ENCODE results near the gene RAB4A.
"Not testable (repeated sequence)": the region's sequence is repeated elsewhere in the genome, so short reads cannot be mapped to it uniquely, and the experiment has no call there.

RAB4A gene

DNA sequence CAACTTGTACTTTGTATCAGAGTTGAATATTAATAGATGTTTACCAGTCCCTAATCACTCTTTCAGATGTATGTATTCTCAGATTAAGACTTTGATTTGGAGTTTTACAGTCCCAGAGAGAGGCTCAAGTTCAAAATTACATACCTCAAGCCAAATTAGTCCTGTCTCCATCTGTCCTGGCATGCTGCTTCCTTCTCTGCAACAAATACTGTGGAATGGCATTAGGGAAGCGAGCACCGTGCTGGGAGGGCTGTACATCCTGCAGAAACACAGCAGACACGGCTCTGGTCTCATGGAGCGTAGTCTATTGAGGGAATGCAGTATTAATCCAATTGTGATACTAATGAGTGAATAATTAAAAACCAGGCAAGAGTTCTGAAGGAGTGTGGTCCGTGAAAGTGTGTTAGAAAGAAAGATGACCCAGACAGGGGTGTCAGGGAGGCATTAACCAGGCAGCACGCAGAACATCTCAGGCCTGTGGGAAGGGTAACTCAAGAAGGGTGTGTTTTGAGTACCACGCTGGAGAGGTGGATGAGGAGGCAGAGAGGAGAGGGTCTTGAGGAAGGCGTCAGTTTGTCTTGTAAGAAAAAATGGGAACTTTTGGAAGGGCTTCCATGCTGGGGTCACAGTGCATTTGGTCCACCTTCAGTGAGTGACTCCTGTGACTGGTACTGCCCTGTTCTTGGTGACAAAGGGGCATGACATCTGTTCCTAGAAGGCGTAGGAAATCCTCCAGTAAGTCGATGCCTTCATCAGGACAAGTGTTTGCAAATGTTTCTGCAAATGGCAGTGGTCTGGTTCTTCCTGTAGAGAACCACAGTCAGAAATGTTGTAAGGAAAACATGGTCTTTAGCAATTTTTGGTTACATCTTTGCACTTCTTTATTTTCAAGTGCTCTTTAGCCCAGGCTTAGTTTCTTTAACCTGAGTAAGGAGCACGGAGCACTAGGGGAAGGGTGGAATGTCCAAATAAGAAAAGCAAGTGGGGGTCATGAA, 1.6 kb downstream of the RAB4A start:
- no peak for DNase-seq

DNA sequence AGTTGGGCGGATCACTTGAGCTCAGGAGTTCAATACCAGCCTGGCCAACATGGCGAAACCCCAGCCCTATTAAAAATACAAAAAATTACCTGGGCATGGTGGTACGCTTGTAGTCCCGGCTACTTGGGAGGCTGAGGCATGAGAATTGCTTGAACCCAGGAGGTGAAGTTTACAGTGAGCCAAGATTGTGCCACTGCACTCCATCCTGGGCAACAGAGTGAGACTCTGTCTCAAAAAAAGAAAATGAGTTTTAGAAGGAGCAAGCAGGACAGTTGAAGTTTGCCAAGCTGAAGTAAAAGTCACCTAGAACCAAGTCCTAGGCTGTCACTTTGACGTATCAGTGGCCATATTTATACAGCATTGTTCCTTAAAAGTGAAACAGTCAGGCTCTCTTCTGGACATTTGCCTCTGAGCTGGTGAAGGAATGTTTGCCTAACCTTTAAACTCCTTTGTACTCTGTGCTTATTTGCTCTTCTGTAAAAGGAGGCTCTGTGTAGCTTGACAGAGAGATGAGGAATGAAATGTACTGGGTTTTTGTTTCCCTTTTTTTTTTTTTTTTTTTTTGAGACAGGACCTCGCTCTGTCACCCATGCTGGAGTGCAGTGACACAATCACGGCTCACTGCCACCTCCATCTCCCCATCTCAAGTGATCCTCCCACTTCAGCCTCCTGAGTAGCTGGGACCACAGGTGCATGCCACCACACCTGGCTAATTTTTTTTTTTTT, 2.8 kb downstream of the RAB4A start:
- DNase-seq, result peak; percentile 30

DNA sequence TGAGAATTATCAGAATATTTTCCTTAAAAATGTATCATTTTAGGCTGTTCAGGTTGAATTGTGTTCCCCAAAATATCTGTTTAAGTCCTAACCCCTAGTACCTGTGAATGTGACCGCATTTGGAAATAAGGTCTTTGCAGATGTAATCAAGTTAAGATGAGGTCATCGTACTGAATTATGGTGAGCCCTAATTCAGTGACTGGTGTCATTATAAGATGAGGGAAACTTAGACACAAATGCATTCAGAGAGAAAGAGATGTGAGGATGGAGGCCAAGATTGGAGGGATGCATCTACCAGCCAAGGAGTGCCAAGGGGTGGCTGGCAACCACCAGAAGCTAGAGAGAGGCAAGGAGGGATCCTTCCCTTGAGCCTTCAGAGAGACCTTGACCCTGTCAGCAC, 4.1 kb downstream of the RAB4A start:
- DNase-seq, result no peak

DNA sequence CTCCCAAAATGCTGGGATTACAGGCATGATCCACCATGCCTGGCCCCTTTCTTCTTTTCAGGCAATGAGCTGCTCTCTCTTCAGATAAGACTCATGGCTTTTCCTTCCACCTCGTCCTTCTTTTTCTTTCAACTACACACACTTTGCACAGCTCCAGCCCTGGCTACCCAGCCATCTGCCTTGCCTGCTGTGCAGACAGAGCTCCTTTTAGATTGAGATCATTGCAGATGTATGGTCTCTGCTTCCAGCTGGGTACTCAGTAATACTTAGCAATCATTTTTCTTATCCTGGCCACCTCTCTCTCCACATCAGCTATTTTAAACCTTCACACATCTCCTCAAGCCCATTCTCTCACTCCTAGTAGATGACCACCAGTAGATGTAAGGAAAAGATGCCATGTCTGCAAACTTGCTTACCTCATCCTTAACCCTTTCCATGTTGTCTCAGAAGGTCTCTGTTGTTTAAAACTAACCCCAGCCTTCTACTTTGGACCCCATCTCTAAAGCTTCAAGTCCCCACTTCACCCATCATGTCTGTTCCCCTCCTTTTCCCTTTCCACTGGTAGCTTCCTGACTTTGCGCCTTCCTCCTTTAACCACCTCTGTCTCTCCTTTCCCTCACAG, 7.3 kb downstream of the RAB4A start:
- DNase-seq, result no peak

DNA sequence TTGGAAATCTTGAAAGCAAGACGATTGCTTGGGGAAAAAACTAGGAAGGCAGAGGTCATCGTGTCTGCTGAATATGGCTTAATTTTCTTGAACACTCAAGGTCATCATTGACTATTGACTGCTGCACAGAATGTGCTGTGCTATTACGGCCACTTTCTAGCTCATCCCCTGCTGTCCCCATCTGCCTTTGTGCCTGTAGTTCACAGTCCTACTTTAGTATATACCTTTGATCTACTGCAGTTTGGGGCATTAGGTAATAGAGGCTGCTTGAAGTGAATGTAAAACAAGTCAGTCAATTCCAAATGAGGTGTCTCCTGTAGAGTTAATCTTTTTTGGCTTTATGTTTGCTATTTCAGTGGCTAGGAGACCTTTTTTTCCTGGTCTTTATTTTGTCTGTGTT, 8.3 kb downstream of the RAB4A start:
- no peak for DNase-seq

DNA sequence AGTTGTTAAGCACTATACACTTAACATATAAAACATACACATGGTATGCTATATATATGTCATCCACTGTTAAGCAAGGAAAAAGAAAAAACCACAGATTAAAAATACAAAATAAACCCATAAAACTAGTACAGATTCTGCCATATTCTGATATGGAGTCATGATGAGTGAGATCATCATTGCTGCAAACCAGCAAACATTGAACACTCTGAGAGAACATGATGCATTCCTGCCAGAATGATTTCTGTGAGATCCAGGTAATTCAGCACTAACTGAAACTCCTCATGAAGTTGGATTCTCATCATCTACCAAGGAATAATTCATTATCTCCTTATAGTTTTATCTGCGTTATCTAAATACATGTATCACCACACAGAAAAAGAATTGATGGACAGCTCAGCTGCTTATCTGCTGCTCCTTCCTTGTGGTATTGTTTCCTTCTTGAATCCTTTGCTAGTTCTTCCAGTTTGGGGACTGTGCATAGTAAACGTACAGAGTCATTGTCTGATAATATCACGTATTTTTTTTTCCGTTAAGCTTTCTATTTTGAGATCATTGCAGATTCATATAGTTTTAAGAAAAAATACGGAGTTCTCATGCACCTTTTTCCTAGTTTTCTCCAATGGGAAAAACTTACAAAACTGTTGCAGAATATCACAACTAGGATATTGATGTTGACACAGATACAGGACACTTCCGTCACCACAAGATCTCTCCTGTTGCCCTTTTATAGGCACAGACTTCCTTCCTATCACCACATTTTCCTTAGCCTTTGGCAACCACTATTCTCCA, 9.3 kb downstream of the RAB4A start:
- DNase-seq, result no peak

DNA sequence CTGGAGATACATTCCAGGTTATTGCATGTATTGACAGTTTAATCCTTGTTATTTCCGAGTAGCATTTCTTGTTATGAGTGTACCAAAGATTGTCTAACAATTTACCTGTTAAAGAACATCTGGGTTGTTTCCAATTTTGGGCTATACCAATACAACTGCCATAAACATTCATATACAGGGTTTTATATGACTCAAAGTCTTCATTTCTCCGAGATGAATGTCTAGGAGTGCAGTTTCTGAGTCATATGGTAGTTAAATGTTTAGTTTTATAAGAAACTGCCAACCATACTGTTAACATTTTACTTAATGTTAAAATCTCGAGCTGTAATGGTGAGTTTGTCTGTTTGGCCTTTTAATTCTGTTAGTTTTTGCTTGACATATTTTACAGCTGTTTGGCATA, 10.0 kb downstream of the RAB4A start:
- no peak for DNase-seq

DNA sequence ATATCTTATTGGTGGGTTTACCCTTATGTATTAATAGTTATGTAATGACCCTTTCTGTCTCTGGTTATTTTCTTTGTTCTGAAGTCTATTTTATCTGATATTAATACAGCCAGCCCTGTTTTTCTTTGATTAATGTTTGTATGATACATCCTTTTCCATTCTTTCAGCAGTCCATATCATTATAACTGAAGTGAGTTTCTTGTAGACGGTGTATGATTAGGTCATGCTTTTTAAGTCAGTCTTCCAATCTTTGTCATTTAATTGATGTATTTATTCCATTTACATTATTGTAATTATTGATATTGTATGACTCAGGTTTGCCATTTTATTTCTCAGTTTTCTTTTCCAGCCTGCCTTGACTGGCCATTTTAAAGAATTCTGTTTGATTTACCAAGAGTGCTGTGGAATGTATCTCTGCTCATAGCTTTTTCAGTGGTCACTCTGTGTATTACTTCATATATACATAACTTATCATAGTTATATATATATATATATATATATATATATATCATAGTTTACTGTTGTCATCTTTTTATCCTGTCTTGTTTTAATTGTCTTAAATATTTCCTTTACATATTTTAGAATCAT, 10.5 kb downstream of the RAB4A start:
- no peak for DNase-seq

DNA sequence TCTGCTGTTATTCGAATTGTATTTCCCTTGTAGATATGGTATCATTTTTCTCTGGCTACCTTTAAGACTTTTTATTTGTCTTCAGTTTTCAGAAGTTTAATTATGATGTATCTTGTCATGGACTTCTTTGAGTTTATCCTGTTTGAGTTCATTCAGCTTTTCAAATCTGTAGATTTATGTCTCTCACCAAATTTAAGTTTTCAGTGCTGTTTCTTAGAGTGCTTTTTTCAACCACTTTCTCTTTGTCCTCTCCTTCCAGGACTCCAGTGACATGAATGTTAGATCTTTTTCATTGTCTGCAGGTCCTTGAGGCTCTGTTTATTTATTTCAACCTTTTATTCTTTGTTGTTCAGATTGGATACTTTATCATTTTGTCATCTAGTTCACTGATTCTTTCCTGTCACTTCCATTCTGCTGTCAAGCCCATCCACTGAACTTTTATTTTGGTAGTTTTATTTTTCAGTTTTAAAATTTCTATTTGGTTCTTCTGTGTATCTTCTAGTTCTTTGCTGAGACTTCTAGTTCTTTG, 11.4 kb downstream of the RAB4A start:
- DNase-seq, result no peak

DNA sequence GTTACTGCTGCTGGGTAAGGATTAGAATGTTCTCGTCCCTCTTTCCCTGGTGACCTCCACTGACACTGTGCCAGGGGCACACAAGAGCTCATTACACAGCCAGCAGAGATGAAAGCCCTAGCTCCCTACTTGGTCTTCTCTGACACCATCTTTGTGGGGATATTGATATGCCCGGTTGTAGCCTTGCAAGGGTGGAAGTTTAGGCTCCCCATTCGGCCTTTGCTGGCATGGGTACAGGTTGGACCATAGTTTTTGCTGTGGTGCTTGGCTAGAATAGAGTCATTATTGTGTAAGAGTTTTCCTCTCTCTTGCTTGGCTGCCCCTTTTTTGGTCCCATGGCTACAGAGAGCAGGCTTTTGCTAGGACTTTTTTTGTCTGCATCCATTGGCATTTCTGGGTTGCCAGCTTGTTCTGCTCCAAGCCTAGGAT, 12.3 kb downstream of the RAB4A start:
- no peak for DNase-seq

DNA sequence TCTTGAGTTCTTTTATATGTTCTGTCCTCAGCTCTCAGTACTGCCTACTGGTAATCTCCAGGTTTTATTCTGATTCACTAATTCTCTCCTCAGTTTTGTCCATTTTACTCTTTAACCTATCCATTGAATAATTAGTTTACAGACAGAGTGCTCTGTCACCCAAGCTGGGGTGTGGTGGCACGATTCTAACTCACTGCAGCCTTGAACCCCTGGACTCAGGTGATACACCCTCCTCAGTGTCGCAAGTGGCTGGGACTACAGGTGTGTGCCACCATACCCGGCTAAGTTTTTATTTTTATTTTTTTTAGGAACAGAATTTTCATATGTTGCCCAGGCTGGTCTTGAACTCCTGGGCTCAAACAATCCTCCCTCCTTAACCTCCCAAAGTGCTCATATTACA, 14.0 kb downstream of the RAB4A start:
- no peak for DNase-seq

DNA sequence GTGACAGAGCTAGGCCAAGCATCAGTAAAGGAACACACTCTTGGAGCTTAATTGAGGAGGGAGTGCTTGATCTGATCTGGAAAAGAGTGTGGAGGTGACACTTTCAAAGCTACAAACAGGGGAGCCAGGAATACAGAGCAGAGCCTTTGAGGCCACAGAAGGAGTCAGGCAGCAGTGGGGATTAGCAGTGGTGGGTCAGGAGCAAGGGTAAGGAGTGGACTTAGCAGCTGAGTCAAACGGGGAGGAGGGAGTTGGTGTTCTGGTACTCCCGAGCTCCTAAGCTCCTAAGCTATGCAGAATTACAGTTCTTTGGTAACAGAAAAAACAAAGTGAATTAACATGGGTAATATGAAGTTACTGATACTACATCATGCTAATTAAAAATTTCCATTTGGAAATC, 14.5 kb downstream of the RAB4A start:
- no peak for DNase-seq

DNA sequence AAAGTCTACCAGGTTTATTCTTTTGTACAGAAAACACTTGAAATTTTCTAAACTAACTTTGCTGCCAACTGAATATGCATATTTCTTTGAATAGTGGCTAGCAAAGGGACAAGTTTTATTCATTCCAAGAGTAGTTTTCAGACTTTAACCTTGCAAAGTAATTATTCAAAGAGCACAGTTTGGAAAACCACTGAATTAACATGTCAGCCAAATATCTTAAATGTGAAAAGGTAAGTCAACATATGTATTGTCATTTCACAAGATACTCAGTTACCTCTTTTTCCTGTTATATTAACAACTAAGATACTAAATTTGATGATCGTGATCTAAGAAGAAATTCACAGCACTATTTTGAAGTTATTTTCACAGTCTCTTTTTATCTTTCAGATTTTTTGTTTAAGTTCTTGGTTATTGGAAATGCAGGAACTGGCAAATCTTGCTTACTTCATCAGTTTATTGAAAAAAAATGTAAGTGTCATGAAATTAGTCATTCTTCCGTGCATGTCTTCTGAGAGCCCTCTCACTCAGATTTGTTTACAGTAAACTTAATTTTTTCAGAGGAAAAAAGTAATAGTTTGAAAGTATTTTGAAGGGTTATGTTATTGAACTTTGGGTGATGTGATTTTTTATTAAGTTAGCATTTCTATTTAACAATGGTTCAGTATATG, 15.3 kb downstream of the RAB4A start:
- DNase-seq, result no peak

DNA sequence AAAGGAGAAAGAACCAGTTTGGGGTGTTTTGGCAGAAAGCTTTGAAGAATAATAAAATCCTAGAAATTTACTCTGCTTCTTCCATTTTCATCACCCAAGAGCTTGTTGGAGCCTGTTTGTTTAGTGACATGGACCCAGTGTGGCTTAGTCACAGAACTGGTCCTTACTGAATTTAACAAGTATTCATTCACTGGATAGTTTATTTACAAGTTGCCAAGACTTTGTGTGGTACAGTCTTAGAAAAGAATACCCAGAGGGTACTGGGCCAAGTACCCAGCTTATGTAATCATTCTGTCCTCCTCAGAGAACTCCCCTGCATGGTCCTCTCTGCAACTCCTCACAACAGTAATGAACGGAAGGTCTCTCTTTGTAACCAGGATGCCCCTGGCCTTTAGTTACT, 16.4 kb downstream of the RAB4A start:
- no peak for DNase-seq

DNA sequence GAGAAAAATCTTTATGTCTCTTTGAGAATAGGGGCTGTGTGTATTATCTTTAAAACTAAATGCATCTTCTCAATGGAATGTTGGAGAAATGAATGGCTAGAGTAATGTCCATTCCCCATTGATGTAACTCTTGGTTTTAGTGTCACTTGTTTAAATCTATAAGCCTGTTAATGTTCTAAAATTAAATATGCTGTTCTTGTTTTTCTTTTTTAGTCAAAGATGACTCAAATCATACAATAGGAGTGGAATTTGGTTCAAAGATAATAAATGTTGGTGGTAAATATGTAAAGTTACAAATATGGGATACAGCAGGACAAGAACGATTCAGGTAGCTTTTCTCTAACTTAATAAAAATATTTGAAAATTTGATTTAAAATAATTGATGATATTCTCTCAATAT, 17.6 kb downstream of the RAB4A start:
- DNase-seq, result no peak

DNA sequence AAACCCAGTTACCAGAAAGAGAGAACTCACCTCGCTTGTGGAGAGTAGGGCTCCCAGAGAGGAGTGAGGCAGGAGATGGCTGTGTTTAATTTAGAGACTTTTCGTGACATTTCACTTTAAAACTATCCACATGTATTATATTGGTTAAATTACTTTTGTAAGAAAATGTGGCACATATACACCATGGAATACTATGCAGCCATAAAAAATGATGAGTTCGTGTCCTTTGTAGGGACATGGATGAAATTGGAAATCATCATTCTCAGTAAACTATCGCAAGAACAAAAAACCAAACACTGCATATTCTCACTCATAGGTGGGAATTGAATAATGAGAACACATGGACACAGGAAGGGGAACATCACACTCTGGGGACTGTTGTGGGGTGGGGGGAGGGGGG, 20.8 kb downstream of the RAB4A start:
- DNase-seq, result not testable (repeated sequence)

DNA sequence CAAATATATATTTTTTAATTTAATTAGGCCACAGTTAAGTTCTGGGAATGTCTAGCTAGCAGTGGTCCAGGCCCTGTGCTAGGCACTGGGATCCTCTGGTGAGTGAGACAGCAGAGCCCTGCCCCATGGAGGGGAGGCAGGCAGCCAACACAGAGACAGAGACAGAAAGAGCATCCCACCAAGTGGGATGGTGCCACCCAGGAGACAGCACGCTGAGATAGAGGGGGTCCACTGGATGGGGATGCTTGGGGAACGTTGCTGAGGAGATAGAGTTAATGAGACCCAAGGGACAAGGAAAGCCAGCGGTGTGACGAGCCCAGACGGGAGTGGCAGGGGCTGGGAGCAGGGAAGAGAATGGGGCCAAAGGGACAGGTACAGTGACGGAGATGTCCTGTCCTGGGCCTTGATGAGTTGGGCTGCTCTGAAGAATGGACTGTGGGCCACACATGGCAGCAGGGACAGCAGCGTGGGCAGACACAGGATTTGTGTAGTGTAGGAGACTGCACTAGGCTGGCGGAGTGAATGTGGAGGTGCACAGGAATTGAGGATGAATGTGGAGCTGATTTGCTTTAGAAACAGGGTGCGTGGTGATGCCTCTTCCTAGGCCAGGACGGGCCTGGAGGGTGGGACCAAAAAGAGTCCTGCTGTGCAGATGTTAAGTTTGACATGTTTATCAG, 22.8 kb downstream of the RAB4A start:
- DNase-seq, result no peak

DNA sequence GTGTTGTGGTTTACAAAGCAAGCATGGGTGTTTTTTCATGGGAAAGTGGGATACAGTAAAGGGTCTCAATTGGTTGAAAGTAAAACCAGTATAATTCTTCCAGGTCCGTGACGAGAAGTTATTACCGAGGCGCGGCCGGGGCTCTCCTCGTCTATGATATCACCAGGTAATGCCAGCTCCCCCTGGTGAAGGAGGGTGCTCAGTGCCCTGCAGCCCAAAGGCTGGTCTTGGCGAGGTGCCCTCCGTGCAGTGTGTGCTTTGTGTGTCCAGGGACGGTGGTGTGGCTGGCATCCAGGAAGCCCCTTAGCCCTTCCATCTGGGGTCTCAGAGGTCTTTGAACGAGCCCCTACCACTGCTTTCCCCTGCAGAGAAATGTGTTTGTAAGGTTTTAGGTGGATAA, 24.8 kb downstream of the RAB4A start:
- no peak for DNase-seq

DNA sequence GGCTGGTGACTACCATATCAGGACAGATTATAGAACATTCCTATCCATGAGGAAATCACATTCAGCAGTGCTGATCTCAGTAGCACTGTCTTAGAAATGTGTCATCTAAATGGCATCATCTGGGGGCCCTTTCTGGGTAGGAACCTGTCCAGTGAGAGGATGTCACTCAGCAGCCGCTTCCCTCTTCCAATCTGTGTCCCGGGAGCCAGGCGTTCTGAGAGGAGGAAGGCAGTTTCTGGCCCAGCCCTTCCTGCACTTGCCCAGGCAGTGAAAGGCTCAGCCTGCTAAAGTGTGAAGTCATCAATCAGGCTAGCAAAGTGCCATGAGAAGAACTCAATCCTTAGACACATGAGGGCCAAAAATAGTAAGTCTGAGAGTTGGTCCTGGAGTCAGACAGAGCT, 25.6 kb downstream of the RAB4A start:
- DNase-seq, result no peak

DNA sequence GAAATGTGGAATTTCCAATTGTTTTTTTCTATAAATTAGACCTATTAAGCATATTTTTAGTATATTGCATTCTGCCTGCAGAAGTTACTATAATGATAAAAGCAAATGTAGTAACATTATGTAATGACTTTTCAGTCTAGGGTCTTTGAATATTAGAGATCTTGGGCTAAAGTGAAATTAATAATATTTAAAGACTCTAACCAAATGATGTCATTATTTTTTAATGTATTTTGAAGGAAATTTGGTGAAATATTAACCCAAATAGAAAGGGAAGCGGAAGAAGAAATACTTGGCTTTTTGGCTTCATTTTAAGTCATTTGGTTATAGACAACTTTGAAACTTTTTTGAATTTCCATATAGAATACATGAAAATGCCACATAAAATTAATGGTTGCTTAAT, 26.8 kb downstream of the RAB4A start:
- DNase-seq, result no peak

DNA sequence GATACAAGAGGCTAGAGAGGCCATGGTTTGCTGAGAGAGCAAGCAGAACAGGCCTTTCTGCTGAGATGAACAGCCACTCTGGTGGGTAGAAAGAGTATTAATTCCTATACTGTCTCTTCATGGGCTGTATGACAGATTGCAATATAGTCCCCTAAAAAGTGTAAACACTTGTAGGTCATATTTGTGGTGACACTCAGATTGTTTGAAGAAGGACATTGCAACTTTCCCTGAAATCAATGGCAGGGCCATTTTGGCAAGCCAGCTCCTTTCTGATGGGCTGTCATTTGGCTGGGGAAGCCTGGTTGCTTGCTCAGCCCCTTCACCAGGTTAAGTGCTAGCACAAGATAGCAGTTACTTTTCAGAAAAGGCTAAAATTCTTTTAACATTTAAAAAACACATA, 27.5 kb downstream of the RAB4A start:
- no peak for DNase-seq

Data from NCI-H146 (cell line).